Mesendoderm (in vitro differentiated cells): ENCODE data around the gene SLAIN2.

Experiments used
- DNase-seq: peaks from one replicate; pipeline ENCODE4 v3.0.0; 2013
- H2AK5ac ChIP-seq: 2 replicates; pipeline ENCODE4 v1.6.1; 2013; ENCODE audit warnings: low read length, inconsistent platforms
- H2BK120ac ChIP-seq: 2 replicates; pipeline ENCODE4 v1.6.1; 2013; ENCODE audit warnings: low read depth, mild to moderate bottlenecking, low read length, moderate library complexity, mixed read lengths
- H2BK15ac ChIP-seq: replicated peaks from 2 replicates; pipeline ENCODE4 v1.6.1; 2013; ENCODE audit warnings: low read depth, mild to moderate bottlenecking, moderate library complexity
- H2BK5ac ChIP-seq: 2 replicates; pipeline ENCODE4 v1.6.1; 2013; ENCODE audit warnings: low read length, inconsistent platforms
- H3K18ac ChIP-seq: 2 replicates; pipeline ENCODE4 v1.6.1; 2013; ENCODE audit warnings: mild to moderate bottlenecking, low read length, mixed read lengths
- H3K23ac ChIP-seq: one replicate; pipeline ENCODE4 v1.6.1; 2013; ENCODE audit warnings: low read length
- H3K27ac ChIP-seq: 2 replicates; pipeline ENCODE4 v1.5.1; 2013; ENCODE audit warnings: low read depth, mild to moderate bottlenecking, inconsistent platforms, low read length, moderate library complexity
- H3K27me3 ChIP-seq: 2 replicates; pipeline ENCODE4 v1.6.1; 2013; ENCODE audit warnings: low read length, control low read depth, mild to moderate bottlenecking, inconsistent platforms; ENCODE audit not compliant: insufficient read depth, poor library complexity
- H3K36me3 ChIP-seq: 2 replicates; pipeline ENCODE4 v1.6.1; 2013; ENCODE audit warnings: low read length, inconsistent platforms; ENCODE audit not compliant: control insufficient read depth, insufficient read depth
- H3K4ac ChIP-seq: one replicate; pipeline ENCODE4 v1.6.1; 2013; ENCODE audit warnings: low read depth, mild to moderate bottlenecking, low read length, moderate library complexity
- H3K4me1 ChIP-seq: 2 replicates; pipeline ENCODE4 v1.6.1; 2013; ENCODE audit warnings: low read depth, low read length, inconsistent platforms; ENCODE audit not compliant: control insufficient read depth
- H3K4me2 ChIP-seq: 2 replicates; pipeline ENCODE4 v1.6.1; 2013; ENCODE audit warnings: low read length
- H3K4me3 ChIP-seq: 2 replicates; pipeline ENCODE4 v1.5.1; 2013; ENCODE audit warnings: mild to moderate bottlenecking, low read length
- H3K56ac ChIP-seq: one replicate; pipeline ENCODE4 v1.6.1; 2013; ENCODE audit warnings: low read length
- H3K79me1 ChIP-seq: 2 replicates; pipeline ENCODE4 v1.6.1; 2013; ENCODE audit warnings: low read length, inconsistent platforms
- H3K79me2 ChIP-seq: 2 replicates; pipeline ENCODE4 v1.6.1; 2013; ENCODE audit warnings: mild to moderate bottlenecking, low read length; ENCODE audit not compliant: control insufficient read depth, insufficient read depth
- H3K9ac ChIP-seq: 2 replicates; pipeline ENCODE4 v1.6.1; 2013; ENCODE audit warnings: low read length, inconsistent platforms
- H4K5ac ChIP-seq: one replicate; pipeline ENCODE4 v1.6.1; 2013; ENCODE audit warnings: low read length
- H4K8ac ChIP-seq: one replicate; pipeline ENCODE4 v1.6.1; 2013; ENCODE audit warnings: low read depth, mild to moderate bottlenecking, control low read depth, low read length, moderate library complexity
- WGBS: extraction: QIAGEN DNeasy Blood & Tissue Kit; methylation state at CpG from one replicate; pipeline ENCODE4 v1.1.7; 2013; ENCODE audit warnings: low lambda C conversion rate, missing lambda C conversion rate; ENCODE audit not compliant: insufficient coverage; ENCODE audit errors: extremely low coverage; 5-methylcytosine and 5-hydroxymethylcytosine counted together

Gene SLAIN2

DNA sequence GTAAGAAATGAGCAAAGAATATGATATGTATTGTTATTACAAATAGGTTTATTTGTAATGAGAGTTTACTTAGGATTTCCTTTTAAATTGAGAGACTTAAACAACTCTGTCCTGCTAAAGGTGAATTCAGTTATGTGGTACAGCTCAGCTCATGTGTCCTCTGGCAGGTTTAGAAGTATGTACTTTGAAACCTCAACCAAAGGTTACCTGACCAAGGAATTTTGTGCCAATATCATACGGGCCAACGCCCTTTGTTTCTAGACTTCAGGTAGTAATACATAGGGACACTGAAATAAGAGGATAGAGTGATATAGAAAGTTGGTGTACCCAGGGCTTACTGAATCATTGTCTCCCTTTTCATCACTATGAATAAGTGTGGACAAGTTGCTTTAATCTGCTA is 25.7 kb downstream of the SLAIN2 start:
- H4K5ac ChIP-seq = no peak overlapping the region
- H3K4me1 ChIP-seq = no peaks in the 10 kb centered on the region
- no peak for DNase-seq
- no peak overlapping the region for H2BK120ac ChIP-seq
- no CpG with 5 or more reads among the region's 2 CpGs for WGBS
- no peak overlapping the region for H3K9ac ChIP-seq
- no peaks in the 10 kb centered on the region for H3K27me3 ChIP-seq
- H3K4ac ChIP-seq = no peak overlapping the region
- H3K27ac ChIP-seq = no peak overlapping the region
- H3K79me1 ChIP-seq = peaks cover 3% of the 10 kb centered on the region
- no peak overlapping the region for H3K4me3 ChIP-seq
- H2BK5ac ChIP-seq = no peak overlapping the region
- H2BK15ac ChIP-seq = no peak overlapping the region
- no peaks in the 10 kb centered on the region for H3K36me3 ChIP-seq
- no peak overlapping the region for H3K56ac ChIP-seq
- no peak overlapping the region for H3K18ac ChIP-seq
- peaks cover 4% of the 10 kb centered on the region for H3K79me2 ChIP-seq
- no peak overlapping the region for H3K4me2 ChIP-seq
- no peak overlapping the region for H2AK5ac ChIP-seq
- H3K23ac ChIP-seq = no peak overlapping the region
- no peak overlapping the region for H4K8ac ChIP-seq

DNA sequence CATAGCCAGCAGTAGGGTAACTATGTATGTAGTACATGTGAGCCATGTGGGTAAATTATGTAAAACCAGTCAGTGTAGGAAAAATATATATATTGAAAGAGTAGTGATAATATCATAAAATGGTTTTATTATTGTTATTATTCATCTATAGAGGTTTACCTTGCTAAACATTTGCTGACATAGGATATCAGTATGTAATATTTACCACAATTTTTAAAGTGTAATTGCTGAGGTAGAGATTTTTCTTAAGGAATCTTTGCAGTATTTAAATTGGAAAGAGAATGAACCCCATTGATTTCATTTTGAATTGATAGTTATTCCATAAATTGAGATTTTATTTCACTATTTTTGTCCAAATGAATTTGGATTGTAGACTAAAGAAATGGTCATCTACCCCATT is 27.1 kb downstream of the SLAIN2 start:
- DNase-seq = no peak
- no peak overlapping the region for H3K23ac ChIP-seq

DNA sequence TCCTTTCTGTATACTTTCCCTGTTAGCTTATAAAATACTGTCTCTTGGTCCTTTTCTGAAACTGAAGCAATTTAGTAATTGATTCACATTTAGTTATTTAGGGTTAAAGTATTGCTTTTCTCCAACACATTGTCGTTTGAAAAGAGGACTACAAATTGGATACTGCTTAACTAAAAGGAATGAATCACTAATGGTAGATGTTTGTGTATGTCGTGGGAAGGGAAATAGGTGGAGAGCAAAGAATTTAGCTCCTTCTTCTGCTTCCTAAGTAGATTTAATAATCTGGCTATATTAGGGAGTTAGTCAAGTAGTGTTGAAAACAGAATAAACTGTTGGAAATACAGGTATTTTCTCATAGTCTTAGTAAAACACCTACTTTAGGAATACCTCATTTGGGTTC is 27.9 kb downstream of the SLAIN2 start:
- Histone ChIP-seq H3K4ac (no peak overlapping the region), H2BK5ac (no peak overlapping the region), H3K23ac (no peak overlapping the region), H3K36me3 (no peaks in the 10 kb centered on the region), H3K4me2 (no peak overlapping the region), H3K79me2 (peaks cover 4% of the 10 kb centered on the region), H4K8ac (no peak overlapping the region), H3K4me3 (no peak overlapping the region), H3K79me1 (peaks cover 3% of the 10 kb centered on the region), H3K27me3 (no peaks in the 10 kb centered on the region), H3K18ac (no peak overlapping the region), H3K56ac (no peak overlapping the region), H4K5ac (no peak overlapping the region), H2BK120ac (no peak overlapping the region), H2AK5ac (no peak overlapping the region), H3K27ac (no peak overlapping the region), H3K4me1 (no peaks in the 10 kb centered on the region), H2BK15ac (no peak overlapping the region), H3K9ac (no peak overlapping the region)
- DNase-seq = no peak
- WGBS = no CpG with 5 or more reads among the region's 2 CpGs

More for the DNA sequence above, 27.1 kb downstream of the SLAIN2 start:
- H2BK5ac ChIP-seq = no peak overlapping the region
- H3K4me3 ChIP-seq = no peak overlapping the region
- no peak overlapping the region for H2BK120ac ChIP-seq
- peaks cover 3% of the 10 kb centered on the region for H3K79me1 ChIP-seq
- H2AK5ac ChIP-seq = no peak overlapping the region
- no peaks in the 10 kb centered on the region for H3K4me1 ChIP-seq
- no peak overlapping the region for H2BK15ac ChIP-seq
- peaks cover 4% of the 10 kb centered on the region for H3K79me2 ChIP-seq
- H3K56ac ChIP-seq = no peak overlapping the region
- no peak overlapping the region for H3K9ac ChIP-seq
- H4K5ac ChIP-seq = no peak overlapping the region
- H3K18ac ChIP-seq = no peak overlapping the region
- H3K4me2 ChIP-seq = no peak overlapping the region
- H3K36me3 ChIP-seq = no peaks in the 10 kb centered on the region
- no peaks in the 10 kb centered on the region for H3K27me3 ChIP-seq
- H3K4ac ChIP-seq = no peak overlapping the region
- no peak overlapping the region for H4K8ac ChIP-seq
- no peak overlapping the region for H3K27ac ChIP-seq

DNA sequence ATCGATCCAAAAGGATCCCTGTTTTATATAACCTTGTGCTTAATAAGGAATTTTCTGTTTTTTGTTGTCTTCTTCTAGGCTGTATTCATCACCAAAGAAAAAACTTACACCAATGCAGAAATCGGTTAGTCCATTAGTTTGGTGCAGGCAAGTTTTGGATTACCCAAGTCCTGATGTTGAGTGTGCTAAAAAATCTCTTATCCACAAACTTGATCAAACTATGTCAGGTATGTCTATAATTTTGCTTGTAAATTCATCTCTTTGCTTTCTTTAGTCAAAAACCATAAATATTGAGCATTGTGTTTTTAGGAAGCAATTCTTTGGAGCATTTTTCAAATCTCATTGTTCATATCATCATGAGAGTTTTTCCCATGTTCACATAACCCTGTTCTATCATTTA is 28.4 kb downstream of the SLAIN2 start:
- Histone ChIP-seq H3K79me2 (peaks cover 4% of the 10 kb centered on the region), H3K27me3 (no peaks in the 10 kb centered on the region), H3K18ac (no peak overlapping the region), H2BK15ac (no peak overlapping the region), H3K4ac (no peak overlapping the region), H4K5ac (no peak overlapping the region), H3K4me3 (no peak overlapping the region), H3K79me1 (peaks cover 3% of the 10 kb centered on the region), H3K4me1 (no peaks in the 10 kb centered on the region), H2BK120ac (no peak overlapping the region), H3K4me2 (no peak overlapping the region), H3K56ac (no peak overlapping the region), H2BK5ac (no peak overlapping the region), H3K36me3 (no peaks in the 10 kb centered on the region), H3K9ac (no peak overlapping the region), H4K8ac (no peak overlapping the region), H3K27ac (no peak overlapping the region), H2AK5ac (no peak overlapping the region), H3K23ac (no peak overlapping the region)
- WGBS = no CpG with 5 or more reads among the region's 2 CpGs
- no peak for DNase-seq

DNA sequence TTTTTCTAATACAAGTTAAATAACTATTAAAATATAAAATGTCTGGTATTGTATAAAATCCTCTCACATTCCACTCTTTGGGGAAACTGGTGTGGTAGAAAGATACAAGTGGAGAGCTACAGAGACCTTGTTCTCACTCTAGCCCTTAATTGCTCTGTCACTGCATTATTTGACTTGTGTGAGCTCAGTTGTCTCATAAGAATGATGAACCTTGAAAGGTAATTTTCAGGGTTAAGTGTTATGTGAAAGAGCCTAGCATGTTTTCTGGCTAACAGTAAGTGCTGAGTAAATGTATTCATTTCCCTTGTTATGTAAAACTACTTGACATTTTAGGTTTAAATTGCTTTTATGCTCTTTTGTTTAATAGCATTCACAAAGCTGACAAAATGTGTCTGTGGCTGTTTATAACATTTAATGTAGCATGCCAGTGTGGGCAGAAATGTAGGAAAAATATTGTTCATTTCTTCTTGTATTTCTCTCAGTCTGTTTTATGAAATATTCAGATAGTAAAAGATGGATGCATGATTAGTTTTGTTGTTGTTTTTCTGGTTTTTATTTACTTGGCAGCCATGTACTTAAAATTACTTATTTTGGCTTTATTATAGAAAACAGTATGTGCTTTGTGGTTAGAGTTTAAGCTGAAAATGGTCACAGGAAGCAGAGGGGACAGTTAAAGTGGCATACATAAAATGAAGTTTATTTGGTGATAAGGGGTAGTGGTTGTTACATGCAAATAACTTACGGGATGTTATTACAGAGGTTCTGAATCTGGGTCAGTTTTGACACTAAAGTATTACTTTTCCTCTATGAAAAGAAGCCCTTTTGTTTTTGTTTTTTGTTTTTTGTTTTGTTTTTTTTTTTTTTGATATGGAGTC is 29.2 kb downstream of the SLAIN2 start:
- H3K79me2 ChIP-seq = peaks cover 4% of the 10 kb centered on the region
- no peak overlapping the region for H3K18ac ChIP-seq
- no peaks in the 10 kb centered on the region for H3K36me3 ChIP-seq
- H3K27ac ChIP-seq = no peak overlapping the region
- no peak for DNase-seq
- H3K9ac ChIP-seq = no peak overlapping the region
- H3K4me2 ChIP-seq = no peak overlapping the region
- no peak overlapping the region for H4K5ac ChIP-seq
- H3K4me1 ChIP-seq = no peaks in the 10 kb centered on the region
- no peak overlapping the region for H3K23ac ChIP-seq
- H3K79me1 ChIP-seq = peaks cover 3% of the 10 kb centered on the region
- no peak overlapping the region for H2AK5ac ChIP-seq
- H3K27me3 ChIP-seq = no peaks in the 10 kb centered on the region
- WGBS = no CpG with 5 or more reads among the region's 1 CpG
- no peak overlapping the region for H2BK5ac ChIP-seq
- no peak overlapping the region for H2BK120ac ChIP-seq
- H2BK15ac ChIP-seq = no peak overlapping the region
- no peak overlapping the region for H3K4me3 ChIP-seq
- H3K4ac ChIP-seq = no peak overlapping the region
- H4K8ac ChIP-seq = no peak overlapping the region
- H3K56ac ChIP-seq = no peak overlapping the region

DNA sequence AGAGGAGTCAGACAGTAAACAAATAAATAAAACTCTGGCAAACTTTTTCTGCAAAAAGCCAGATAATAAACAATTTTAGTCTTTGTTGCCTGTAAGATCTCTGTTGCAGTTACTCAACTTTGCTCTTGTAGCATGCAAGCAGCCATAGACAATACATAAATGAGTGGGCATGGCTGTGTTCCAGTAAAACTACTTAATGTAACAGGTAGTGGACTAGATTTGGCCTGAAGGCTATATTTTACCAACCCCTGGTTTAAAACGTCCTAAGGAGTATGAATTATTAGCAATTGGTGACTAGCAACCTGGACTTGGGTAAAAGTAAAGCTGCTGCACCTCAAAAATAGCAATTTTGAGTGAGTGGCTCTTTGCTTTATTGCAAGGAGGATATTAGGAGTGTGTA is 30.9 kb downstream of the SLAIN2 start:
- no CpG with 5 or more reads among the region's 1 CpG for WGBS
- no peak overlapping the region for H3K9ac ChIP-seq
- no peaks in the 10 kb centered on the region for H3K27me3 ChIP-seq
- H3K27ac ChIP-seq = no peak overlapping the region
- no peak overlapping the region for H3K18ac ChIP-seq
- no peak overlapping the region for H2BK120ac ChIP-seq
- no peak overlapping the region for H4K8ac ChIP-seq
- H2BK15ac ChIP-seq = no peak overlapping the region
- no peak overlapping the region for H4K5ac ChIP-seq
- DNase-seq = no peak
- no peaks in the 10 kb centered on the region for H3K36me3 ChIP-seq
- H3K23ac ChIP-seq = no peak overlapping the region
- H3K4me1 ChIP-seq = no peaks in the 10 kb centered on the region
- peaks cover under 1% of the 10 kb centered on the region for H3K79me2 ChIP-seq
- H2BK5ac ChIP-seq = no peak overlapping the region
- H3K56ac ChIP-seq = no peak overlapping the region
- no peaks in the 10 kb centered on the region for H3K79me1 ChIP-seq
- H3K4ac ChIP-seq = no peak overlapping the region
- no peak overlapping the region for H3K4me3 ChIP-seq
- H2AK5ac ChIP-seq = no peak overlapping the region
- H3K4me2 ChIP-seq = no peak overlapping the region
